ENCODE results near the gene HDHD3.

Gene HDHD3

DNA sequence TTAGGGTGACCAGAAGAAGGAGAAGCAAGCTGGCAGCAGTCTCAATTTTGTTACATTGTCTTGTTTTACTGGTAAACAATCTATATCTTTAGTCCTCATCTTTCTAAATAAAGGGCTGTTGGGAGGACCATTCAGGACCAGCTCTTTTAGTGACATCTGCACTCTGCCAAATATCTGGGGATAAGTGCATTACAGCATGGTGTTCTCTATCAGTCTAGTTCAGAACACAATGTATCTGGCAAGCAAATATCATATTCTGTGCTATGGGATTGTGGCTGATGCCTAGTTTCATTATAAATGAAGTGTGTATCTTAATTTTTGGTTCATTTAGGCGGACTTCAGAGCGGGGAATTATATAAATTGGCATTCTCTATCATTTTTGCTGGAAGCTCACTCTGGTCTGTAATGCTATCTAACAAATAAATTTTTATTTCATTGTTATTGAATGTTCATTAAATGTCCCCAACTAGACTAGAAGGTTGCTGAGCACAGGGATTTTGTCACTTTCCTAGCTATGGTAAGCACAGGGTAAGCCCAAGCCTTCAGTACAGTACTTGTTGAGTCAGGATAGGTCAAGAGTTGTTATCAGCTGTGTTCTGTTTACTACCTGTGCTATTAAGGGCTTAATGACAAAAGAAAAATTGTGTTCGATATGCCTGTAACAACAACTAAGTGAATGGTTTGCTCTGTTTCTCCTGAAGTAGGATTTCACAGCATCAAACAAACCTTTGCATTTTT is 48.6 kb downstream of the HDHD3 start:
- DNase-seq (ENCODE audit: low spot score), result no peak

DNA sequence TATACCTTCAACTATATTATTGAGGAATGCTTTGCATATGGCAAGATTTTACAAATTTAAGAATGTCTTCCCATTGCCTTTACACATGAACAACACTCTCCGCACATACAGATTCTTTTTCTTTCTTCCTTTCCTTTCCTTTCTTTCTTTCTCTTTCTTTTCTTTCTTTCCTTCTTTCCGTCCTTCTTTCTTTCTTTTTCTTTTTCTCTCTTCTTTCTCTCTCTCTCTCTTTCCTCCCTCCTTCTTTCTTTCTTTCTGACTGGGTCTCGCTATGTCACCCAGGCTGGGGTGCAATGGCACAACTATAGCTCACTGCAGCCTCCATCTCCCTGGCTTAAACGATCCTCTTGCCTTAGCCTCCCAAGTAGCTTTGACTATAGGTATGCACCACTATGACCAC is 50.6 kb downstream of the HDHD3 start:
- no peak for DNase-seq (ENCODE audit: low spot score)

All from left forelimb (tissue), 1 donor.